ENCODE measurements around the gene ERCC2.

GRCh38 chr19:45346449-45346848, 23.9 kb downstream of the ERCC2 start:
- TF ChIP-seq, protein P1, sequence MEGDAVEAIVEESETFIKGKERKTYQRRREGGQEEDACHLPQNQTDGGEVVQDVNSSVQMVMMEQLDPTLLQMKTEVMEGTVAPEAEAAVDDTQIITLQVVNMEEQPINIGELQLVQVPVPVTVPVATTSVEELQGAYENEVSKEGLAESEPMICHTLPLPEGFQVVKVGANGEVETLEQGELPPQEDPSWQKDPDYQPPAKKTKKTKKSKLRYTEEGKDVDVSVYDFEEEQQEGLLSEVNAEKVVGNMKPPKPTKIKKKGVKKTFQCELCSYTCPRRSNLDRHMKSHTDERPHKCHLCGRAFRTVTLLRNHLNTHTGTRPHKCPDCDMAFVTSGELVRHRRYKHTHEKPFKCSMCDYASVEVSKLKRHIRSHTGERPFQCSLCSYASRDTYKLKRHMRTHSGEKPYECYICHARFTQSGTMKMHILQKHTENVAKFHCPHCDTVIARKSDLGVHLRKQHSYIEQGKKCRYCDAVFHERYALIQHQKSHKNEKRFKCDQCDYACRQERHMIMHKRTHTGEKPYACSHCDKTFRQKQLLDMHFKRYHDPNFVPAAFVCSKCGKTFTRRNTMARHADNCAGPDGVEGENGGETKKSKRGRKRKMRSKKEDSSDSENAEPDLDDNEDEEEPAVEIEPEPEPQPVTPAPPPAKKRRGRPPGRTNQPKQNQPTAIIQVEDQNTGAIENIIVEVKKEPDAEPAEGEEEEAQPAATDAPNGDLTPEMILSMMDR (IDR thresholded peaks at IDR 0.05; ENCODE audit: insufficient read depth, low read length, poor library complexity, severe bottlenecking) = no peak
- no peak for TF ChIP-seq EZH2phosphoT487 (conservative IDR thresholded peaks at IDR 0.05; ENCODE audit: low read length)
